Pulmonary artery endothelial cell (primary cell): ENCODE measurements around the gene PHF23. TPM values are rescaled to one million over a fixed set of nuclear protein-coding genes. Genes with fewer than 3 reads are reported as not detected.
"Not testable (repeated sequence)": the region's sequence is repeated elsewhere in the genome, so short reads cannot be mapped to it uniquely, and the experiment has no call there.

ENCODE experiments used
- DNase-seq: peaks from one replicate; pipeline ENCODE4 v3.0.0-alpha.2; 2011; ENCODE audit warnings: low read depth, low spot score
- total RNA-seq: library from RNA; depleted of rRNA; stranded (reverse); fragments of >200 nt; gene quantifications from 2 replicates; pipeline ENCODE4 v1.2.3, GENCODE V29; 2014

Gene PHF23
- total RNA-seq, 1 donor from 2014 or later, result 47.1 TPM

- DNase-seq, result no peak
Observed at GRCh38 chr17:7258731-7259554, 19.7 kb upstream of the PHF23 start.

GRCh38 chr17:7256766-7257456, 17.7 kb upstream of the PHF23 start:
- DNase-seq, result no peak

GRCh38 chr17:7254511-7254910, 15.3 kb upstream of the PHF23 start:
- no peak for DNase-seq

- no peak for DNase-seq
Observed at GRCh38 chr17:7253082-7253481, 13.8 kb upstream of the PHF23 start.

GRCh38 chr17:7252176-7253043, 13.2 kb upstream of the PHF23 start, which contains the start of gene ELP5:
Gene ELP5 (plus strand): TSS chr17:7252215. CDS start chr17:7252551, 336 bp downstream.
- DNase-seq, result peak; percentile 82

- peak; percentile 98 for DNase-seq
Observed at GRCh38 chr17:7251661-7252175, 12.5 kb upstream of the PHF23 start, which contains the start of gene CTDNEP1. Gene CTDNEP1 (minus strand): TSS chr17:7251734. CDS start chr17:7251296, 438 bp downstream.

GRCh38 chr17:7250695-7251627, 11.7 kb upstream of the PHF23 start:
- DNase-seq, result no peak

GRCh38 chr17:7249830-7250229, 10.6 kb upstream of the PHF23 start:
- no peak for DNase-seq

- DNase-seq, result no peak
Observed at GRCh38 chr17:7249214-7249613, 10.0 kb upstream of the PHF23 start.

GRCh38 chr17:7248796-7249195, 9.5 kb upstream of the PHF23 start:
- no peak for DNase-seq

- DNase-seq, result no peak
Observed at GRCh38 chr17:7246779-7247178, 7.5 kb upstream of the PHF23 start.

GRCh38 chr17:7243838-7244237, 4.6 kb upstream of the PHF23 start:
- not testable (repeated sequence) for DNase-seq

GRCh38 chr17:7243453-7243729, 4.1 kb upstream of the PHF23 start:
- DNase-seq, result no peak

GRCh38 chr17:7242717-7243452, 3.6 kb upstream of the PHF23 start:
- peak; percentile 85 for DNase-seq

- peak; percentile 69 for DNase-seq
Observed at GRCh38 chr17:7241783-7242716, 2.8 kb upstream of the PHF23 start, which contains the start of gene GABARAP. Gene GABARAP (minus strand): TSS chr17:7242449. CDS start chr17:7242330, 119 bp downstream.

- no peak for DNase-seq
Observed at GRCh38 chr17:7241090-7241733, 2.0 kb upstream of the PHF23 start.

GRCh38 chr17:7240375-7240774, 1.1 kb upstream of the PHF23 start:
- DNase-seq, result no peak
